Measurements from ENCODE around the gene WHRN.

The WHRN gene

GRCh38 chr9:114386361-114386885 is 118.8 kb downstream of the WHRN start:
- DNase-seq (ENCODE audit: low read depth), result no peak
- TF ChIP-seq CTCF (IDR thresholded peaks at IDR 0.05; ENCODE audit: low read depth, low read length, missing control alignments), result no peak
- H3K4me3 ChIP-seq (ENCODE audit: low read depth, low read length), result peak overlapping the region; percentile 51

DNA sequence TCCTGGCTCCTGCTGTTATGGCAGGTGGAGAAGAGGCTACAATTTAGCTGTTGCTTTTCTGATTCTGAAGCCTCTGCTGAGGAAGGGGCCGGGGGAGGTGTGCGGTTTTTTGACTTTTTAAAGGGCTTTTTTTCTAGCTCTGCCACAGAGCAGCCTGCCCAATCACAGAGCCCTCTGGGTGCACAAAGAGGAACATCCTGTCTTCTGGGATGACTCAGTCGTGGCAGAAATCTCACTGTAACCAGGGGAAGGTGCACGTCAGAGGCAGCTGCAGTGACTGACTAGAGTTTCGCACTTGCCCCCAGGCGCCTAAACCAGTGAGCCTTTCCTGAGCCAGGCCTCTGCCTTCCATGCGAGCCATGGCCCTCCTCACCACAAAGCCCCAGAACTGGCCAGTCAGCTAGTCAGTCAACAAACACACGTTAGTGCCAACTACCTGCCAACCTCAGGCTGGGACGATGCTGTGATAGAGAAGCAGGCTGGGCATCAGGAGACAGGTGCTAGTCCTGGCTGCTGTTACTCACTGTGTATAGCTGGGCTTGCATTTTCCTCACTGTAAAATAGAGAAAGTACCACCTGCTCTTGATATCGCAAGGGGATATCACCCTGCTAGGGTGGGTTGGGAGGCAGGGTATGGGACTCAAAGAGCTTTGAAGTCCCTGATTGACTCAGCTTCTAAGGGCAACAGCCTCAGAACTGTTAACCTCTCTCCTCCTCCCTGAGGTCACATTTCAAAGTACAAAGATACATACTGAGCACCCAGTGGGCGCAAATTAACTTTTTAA is 119.7 kb downstream of the WHRN start:
- in situ Hi-C loops (cut with HindIII; ENCODE audit: low sequenced_read_pairs), result no loop called here
- no peak overlapping the region for H3K4me3 ChIP-seq (ENCODE audit: low read depth, low read length)
- TF ChIP-seq CTCF (IDR thresholded peaks at IDR 0.05; ENCODE audit: low read depth, low read length, missing control alignments), result no peak

More at GRCh38 chr9:114386361-114386885, 118.8 kb downstream of the WHRN start:
- in situ Hi-C loops (cut with HindIII; ENCODE audit: low sequenced_read_pairs), result no loop called here

DNA sequence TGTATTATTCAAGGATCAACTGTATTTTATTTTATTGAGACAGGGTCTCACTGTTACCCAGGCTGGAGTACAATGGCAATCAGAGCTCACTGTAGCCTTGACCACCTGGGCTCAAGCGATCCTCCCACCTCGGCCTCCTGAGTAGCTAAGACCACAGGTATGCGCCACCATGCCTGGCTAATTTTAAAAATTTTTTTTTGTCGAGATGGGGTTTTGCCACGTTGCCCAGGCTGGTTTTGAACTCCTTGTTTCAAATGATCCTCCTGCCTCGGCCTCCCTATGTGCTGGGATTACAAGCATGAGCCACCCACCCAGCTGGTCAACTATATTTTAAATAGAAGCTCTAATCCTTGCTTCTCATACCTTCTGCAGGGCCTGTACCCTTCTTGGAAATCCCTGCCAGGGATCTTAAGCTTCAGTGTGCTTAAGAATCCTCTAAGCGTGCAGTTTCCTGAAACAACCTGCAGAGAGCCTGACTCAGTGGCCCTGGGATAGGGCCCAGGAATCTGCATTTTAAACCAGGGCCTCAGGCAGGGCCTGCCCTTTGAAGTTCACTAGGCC is 120.4 kb downstream of the WHRN start:
- in situ Hi-C loops (cut with HindIII; ENCODE audit: low sequenced_read_pairs), result no loop called here
- no peak for DNase-seq (ENCODE audit: low read depth)
- H3K4me3 ChIP-seq (ENCODE audit: low read depth, low read length), result no peak overlapping the region
- no peak for TF ChIP-seq CTCF (IDR thresholded peaks at IDR 0.05; ENCODE audit: low read depth, low read length, missing control alignments)

More for the DNA sequence above, 119.7 kb downstream of the WHRN start:
- DNase-seq (ENCODE audit: low read depth), result peak; percentile 58

DNA sequence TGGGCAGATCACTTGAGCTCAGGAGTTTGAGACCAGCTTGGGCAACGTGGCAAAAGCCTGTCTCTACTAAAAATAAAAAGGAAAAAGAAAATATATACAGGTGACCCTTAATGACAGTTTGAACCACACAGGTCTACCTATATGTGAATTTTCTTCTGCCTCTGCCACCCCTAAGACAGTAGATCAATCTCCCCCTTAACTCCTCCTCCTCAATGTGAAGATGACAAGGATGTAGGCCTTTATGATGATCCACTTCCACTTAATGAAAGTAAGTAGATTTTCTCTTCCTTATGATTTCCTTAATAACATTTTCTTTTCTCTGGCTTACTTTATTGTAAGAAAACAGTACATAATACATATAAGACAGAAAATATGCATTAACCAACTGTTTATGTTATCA is 120.9 kb downstream of the WHRN start:
- no peak for TF ChIP-seq CTCF (IDR thresholded peaks at IDR 0.05; ENCODE audit: low read depth, low read length, missing control alignments)
- DNase-seq (ENCODE audit: low read depth), result no peak
- in situ Hi-C loops (cut with HindIII; ENCODE audit: low sequenced_read_pairs), result no loop called here
- no peak overlapping the region for H3K4me3 ChIP-seq (ENCODE audit: low read depth, low read length)

GRCh38 chr9:114383521-114384231 is 121.6 kb downstream of the WHRN start:
- in situ Hi-C loops (cut with HindIII; ENCODE audit: low sequenced_read_pairs), result no loop called here
- H3K4me3 ChIP-seq (ENCODE audit: low read depth, low read length), result no peak overlapping the region
- no peak for TF ChIP-seq CTCF (IDR thresholded peaks at IDR 0.05; ENCODE audit: low read depth, low read length, missing control alignments)
- DNase-seq (ENCODE audit: low read depth), result no peak

DNA sequence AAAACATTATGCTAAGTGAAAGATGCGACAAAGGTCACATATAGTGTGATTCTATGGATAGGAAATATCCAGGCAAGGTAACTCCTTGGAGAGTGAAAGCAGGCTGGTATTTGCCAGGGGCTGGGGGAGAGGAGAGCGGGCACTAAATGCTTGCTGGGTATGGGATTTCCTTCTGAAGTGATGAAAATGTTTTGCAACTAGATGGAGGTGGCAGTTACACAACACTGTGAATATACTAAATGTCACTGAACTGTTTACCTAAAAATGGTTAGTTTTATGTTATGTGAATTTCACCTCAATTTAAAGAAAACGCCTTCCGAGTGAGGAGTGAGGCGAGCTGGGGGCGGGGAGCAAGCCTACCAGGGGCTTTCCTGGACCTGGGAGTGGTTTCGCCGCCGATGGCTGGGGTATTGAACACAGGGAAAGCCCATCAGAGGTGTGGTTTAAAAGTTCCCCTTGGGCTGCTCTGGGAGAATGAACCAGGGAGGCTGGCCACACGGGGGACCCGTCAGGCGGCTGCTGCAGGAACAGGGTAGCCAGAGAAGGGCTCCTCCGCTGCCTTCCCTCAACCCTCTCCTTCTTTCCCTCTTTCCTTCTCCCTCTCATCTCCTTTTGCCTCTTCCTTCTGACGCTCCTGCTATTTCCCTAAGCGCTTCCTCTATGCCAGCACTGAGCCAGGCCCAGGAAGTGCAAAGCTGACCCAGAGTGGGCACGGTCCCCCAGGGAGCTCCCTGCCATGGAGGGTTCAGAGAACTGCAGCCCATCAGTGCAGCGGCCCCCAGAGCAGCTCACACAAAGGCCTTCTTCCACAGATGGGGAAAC is 122.4 kb downstream of the WHRN start:
- H3K4me3 ChIP-seq (ENCODE audit: low read depth, low read length), result no peak overlapping the region
- TF ChIP-seq CTCF (IDR thresholded peaks at IDR 0.05; ENCODE audit: low read depth, low read length, missing control alignments), result peak; percentile 33
- in situ Hi-C loops (cut with HindIII; ENCODE audit: low sequenced_read_pairs), result no loop called here
- DNase-seq (ENCODE audit: low read depth), result no peak

Data from astrocyte of the cerebellum (primary cell).